HG02610 (cell line): ENCODE measurements around the gene BCAS3.
"Not testable (repeated sequence)": the region's sequence is repeated elsewhere in the genome, so short reads cannot be mapped to it uniquely, and the experiment has no call there.

Experiments used
- ATAC-seq: cut with Tn5 transposase; IDR thresholded peaks from one replicate; pipeline ENCODE4 v1.9.1; 2021; ENCODE audit warnings: mild to moderate bottlenecking, moderate library complexity; ENCODE audit not compliant: unreplicated experiment

BCAS3 gene

GRCh38 chr17:60744355-60744966 lies 66.8 kb downstream of the BCAS3 start:
- ATAC-seq: no peak

- no peak for ATAC-seq
Observed at GRCh38 chr17:60745544-60745943, 67.9 kb downstream of the BCAS3 start.

- ATAC-seq: no peak
Observed at GRCh38 chr17:60747069-60747808, 69.6 kb downstream of the BCAS3 start.

- ATAC-seq: no peak
Observed at GRCh38 chr17:60748204-60748603, 70.6 kb downstream of the BCAS3 start.

GRCh38 chr17:60749050-60749449 lies 71.4 kb downstream of the BCAS3 start:
- no peak for ATAC-seq

- no peak for ATAC-seq
Observed at GRCh38 chr17:60749708-60750107, 72.1 kb downstream of the BCAS3 start.

- ATAC-seq: no peak
Observed at GRCh38 chr17:60750640-60751039, 73.0 kb downstream of the BCAS3 start.

GRCh38 chr17:60751884-60752283 lies 74.2 kb downstream of the BCAS3 start:
- ATAC-seq: no peak

- ATAC-seq: no peak
Observed at GRCh38 chr17:60752873-60753577, 75.4 kb downstream of the BCAS3 start.

GRCh38 chr17:60754057-60754604 lies 76.5 kb downstream of the BCAS3 start:
- ATAC-seq: no peak

- ATAC-seq: not testable (repeated sequence)
Observed at GRCh38 chr17:60756798-60757197, 79.1 kb downstream of the BCAS3 start.

GRCh38 chr17:60757437-60757836 lies 79.8 kb downstream of the BCAS3 start:
- ATAC-seq: no peak

- ATAC-seq: no peak
Observed at GRCh38 chr17:60759756-60760155, 82.1 kb downstream of the BCAS3 start.

- ATAC-seq: not testable (repeated sequence)
Observed at GRCh38 chr17:60761301-60761700, 83.7 kb downstream of the BCAS3 start.

GRCh38 chr17:60766778-60767190 lies 89.1 kb downstream of the BCAS3 start:
- ATAC-seq: no peak

GRCh38 chr17:60767744-60768308 lies 90.2 kb downstream of the BCAS3 start:
- no peak for ATAC-seq

- no peak for ATAC-seq
Observed at GRCh38 chr17:60769327-60769726, 91.7 kb downstream of the BCAS3 start.

GRCh38 chr17:60770946-60771422 lies 93.3 kb downstream of the BCAS3 start:
- no peak for ATAC-seq

- ATAC-seq: not testable (repeated sequence)
Observed at GRCh38 chr17:60771621-60772020, 94.0 kb downstream of the BCAS3 start.

- no peak for ATAC-seq
Observed at GRCh38 chr17:60773552-60773951, 95.9 kb downstream of the BCAS3 start.

GRCh38 chr17:60781880-60782412 lies 104.3 kb downstream of the BCAS3 start:
- ATAC-seq: no peak
